ENCODE results near the gene RER1. TPM values are rescaled to one million over a fixed set of nuclear protein-coding genes. Genes with fewer than 3 reads are reported as not detected.

The RER1 gene
- total RNA-seq, 1 donor from 2014 or later, result 118 TPM

DNA sequence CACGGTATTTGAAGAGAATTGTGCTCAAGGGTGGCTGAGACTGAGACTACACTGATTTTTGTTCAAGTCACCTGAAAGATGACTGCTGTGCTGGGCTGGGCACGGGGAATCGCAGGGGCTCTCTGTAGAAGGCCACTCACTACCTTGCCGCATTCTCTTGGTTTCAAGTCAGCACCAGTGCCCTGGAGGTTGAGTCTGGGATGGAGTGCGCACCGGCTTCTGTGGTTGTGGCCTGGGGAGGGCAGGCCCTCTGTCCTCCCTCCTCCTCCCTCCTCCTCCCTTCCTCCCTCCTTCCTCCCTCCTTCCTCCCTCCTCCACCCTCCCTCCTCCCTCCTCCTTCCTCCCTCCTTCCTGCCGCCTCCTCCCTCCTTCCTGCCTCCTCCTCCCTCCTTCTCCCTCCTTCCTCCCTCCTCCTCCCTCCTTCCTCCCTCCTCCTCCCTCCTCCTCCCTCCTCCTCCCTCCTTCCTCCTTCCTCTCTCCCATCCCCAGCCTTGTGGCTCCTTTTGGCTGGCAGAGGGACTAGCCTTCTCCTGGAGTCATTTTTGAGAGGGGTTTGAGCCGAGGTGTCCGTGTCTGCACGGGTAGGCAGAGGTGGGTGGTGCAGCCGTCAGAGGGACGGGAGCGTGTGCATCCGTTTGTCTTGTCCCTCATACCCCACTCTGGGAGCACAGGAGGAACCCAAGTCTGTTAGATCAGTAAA, 9.5 kb downstream of the RER1 start:
- no peak for DNase-seq
- no peak for ATAC-seq
- Histone ChIP-seq H3K27ac (no peak overlapping the region), H3K4me1 (no peaks in the 10 kb centered on the region), H3K27me3 (no peaks in the 10 kb centered on the region), H3K9me3 (no peaks in the 10 kb centered on the region), H3K4me3 (no peak overlapping the region), H3K36me3 (peaks cover 96% of the 10 kb centered on the region)
- TF ChIP-seq, protein P1, sequence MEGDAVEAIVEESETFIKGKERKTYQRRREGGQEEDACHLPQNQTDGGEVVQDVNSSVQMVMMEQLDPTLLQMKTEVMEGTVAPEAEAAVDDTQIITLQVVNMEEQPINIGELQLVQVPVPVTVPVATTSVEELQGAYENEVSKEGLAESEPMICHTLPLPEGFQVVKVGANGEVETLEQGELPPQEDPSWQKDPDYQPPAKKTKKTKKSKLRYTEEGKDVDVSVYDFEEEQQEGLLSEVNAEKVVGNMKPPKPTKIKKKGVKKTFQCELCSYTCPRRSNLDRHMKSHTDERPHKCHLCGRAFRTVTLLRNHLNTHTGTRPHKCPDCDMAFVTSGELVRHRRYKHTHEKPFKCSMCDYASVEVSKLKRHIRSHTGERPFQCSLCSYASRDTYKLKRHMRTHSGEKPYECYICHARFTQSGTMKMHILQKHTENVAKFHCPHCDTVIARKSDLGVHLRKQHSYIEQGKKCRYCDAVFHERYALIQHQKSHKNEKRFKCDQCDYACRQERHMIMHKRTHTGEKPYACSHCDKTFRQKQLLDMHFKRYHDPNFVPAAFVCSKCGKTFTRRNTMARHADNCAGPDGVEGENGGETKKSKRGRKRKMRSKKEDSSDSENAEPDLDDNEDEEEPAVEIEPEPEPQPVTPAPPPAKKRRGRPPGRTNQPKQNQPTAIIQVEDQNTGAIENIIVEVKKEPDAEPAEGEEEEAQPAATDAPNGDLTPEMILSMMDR (IDR thresholded peaks at IDR 0.05), result no peak
- intact Hi-C loops (cut with DNase I), result no loop called here

DNA sequence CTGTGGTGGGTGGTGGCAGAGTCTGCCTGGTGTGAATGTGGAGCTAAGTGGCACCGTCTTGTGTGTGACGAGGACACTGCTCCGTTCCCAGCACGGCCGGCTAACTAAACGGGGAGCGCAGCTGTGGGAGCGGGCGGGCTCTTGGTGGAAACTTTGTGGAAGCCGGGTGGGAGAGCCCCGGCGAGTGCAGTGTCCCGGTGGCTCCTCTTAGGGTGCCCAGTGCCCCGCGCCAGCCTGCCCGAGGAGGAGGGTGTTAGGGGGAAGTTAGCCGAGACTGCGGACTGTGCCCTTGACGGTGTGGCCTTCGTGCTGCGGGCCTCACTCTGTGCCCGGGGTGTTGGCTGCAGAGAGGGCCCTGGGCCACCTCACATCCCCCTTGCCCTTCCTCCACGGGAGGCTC, 10.8 kb downstream of the RER1 start:
- H3K9me3 ChIP-seq, result no peaks in the 10 kb centered on the region

DNA sequence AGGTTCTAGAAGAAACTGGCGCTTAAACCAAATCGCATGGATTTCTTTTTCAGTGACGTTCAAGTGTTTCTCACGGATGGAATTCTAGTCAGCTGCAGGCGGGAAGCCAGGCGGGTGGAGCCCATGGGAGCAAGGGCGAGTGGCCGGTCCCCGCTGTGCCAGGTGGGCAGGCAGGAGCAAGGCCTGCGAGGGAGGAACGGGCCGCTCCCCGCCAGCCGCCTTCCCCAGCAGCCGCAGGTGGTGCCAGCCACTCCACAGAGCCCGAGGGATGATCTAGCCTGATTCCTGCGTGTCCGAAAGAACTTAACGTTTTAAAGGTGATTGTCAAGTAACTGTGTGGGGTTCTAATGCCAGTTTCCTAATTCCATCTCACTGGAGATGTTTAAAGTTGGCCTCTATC, 11.6 kb downstream of the RER1 start:
- Histone ChIP-seq H3K4me3 (no peak overlapping the region), H3K27ac (no peak overlapping the region), H3K36me3 (peaks cover 91% of the 10 kb centered on the region), H3K27me3 (no peaks in the 10 kb centered on the region), H3K4me1 (no peaks in the 10 kb centered on the region), H3K9me3 (no peaks in the 10 kb centered on the region)
- TF ChIP-seq, protein P1 (IDR thresholded peaks at IDR 0.05), result no peak
- intact Hi-C loops (cut with DNase I), result no loop called here
- ATAC-seq (no peak), DNase-seq (no peak)

More for the DNA sequence above, 10.8 kb downstream of the RER1 start:
- H3K4me3 ChIP-seq, result no peak overlapping the region
- peaks cover 94% of the 10 kb centered on the region for H3K36me3 ChIP-seq
- intact Hi-C loops (cut with DNase I), result no loop called here
- DNase-seq (no peak), ATAC-seq (no peak)
- no peaks in the 10 kb centered on the region for H3K27me3 ChIP-seq
- H3K4me1 ChIP-seq, result no peaks in the 10 kb centered on the region
- TF ChIP-seq, protein P1 (IDR thresholded peaks at IDR 0.05), result no peak
- H3K27ac ChIP-seq, result no peak overlapping the region

DNA sequence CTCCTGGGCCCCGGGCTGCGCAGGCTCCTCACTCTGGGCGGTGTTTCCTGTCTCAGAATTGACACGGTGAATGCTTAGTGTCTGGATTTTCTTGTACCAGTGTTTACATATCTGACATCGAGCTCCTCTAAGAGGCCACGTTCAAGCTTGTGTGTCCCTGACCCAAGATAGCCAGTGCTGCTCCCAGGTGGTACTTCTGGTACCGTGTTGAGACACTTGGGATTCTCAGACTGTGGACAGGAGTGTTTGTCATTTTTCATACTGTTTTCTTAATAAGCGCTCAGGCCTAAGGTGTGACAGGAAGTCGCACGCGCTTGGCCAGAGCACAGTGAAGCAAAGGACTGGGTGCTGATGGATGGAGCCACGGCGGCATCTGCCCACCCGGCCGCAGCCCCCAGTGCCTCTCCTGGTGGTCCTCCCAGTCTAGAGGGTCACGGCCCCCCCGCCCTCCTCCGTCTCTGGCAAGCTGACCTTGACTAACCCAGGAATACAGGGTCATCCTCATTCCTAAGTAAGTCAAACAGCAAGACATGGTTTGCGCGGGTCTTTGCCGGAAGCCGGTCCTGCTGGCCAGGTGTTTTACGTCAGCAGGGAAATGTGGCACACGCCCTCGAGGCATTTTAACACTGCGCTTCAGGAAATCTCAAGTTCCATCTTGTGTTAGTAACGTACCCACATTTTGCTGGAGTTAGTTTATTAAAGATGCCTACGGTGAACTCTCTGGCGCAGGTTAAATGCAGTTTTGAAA, 12.7 kb downstream of the RER1 start:
- DNase-seq, result no peak

DNA sequence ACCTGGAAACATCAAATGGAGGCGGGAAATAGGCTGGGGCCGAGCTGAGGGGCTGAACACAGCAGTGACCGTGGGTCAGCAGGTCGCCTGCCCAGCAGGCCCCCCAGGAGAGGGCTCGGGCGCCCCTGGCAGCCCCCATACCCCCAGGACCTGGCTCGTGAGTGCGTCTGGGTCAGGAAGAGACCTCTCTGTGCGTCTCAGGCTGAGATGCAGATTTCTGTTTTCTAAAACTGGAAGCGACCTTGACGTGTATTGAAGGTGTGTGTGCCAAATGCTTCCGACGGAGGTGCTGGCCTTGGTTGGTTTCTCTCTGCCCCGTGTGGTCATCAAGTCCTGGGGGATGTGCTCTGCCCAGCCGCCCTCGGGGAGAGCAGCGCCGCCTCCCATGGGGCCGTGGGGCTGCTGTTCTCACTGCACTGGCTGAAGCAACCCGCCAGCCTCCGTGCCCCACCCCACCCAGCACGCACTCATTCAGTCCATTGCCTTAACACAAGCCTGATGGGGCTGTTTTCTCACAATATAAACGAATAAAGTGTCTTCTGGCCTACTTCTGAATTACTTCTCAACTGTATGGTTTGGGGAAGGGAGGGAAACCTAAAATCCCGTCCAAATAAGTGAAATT, 13.4 kb downstream of the RER1 start:
- H3K9me3 ChIP-seq, result no peaks in the 10 kb centered on the region
- TF ChIP-seq, protein P1 (IDR thresholded peaks at IDR 0.05), result no peak
- peaks cover 78% of the 10 kb centered on the region for H3K36me3 ChIP-seq
- intact Hi-C loops (cut with DNase I), result no loop called here
- H3K27me3 ChIP-seq, result no peaks in the 10 kb centered on the region
- H3K4me3 ChIP-seq, result no peak overlapping the region
- H3K4me1 ChIP-seq, result no peaks in the 10 kb centered on the region
- DNase-seq, result no peak
- H3K27ac ChIP-seq, result no peak overlapping the region
- no peak for ATAC-seq

More for the DNA sequence above, 12.7 kb downstream of the RER1 start:
- Histone ChIP-seq H3K27ac (no peak overlapping the region), H3K27me3 (no peaks in the 10 kb centered on the region), H3K36me3 (peaks cover 83% of the 10 kb centered on the region), H3K4me3 (no peak overlapping the region), H3K9me3 (no peaks in the 10 kb centered on the region), H3K4me1 (no peaks in the 10 kb centered on the region)
- intact Hi-C loops (cut with DNase I), result no loop called here
- TF ChIP-seq, protein P1 (IDR thresholded peaks at IDR 0.05), result no peak
- ATAC-seq, result no peak

All from upper lobe of right lung (tissue), 1 donor.